ENCODE results near the gene GNRHR.
"Not testable (repeated sequence)": the region's sequence is repeated elsewhere in the genome, so short reads cannot be mapped to it uniquely, and the experiment has no call there.

GNRHR gene

DNA sequence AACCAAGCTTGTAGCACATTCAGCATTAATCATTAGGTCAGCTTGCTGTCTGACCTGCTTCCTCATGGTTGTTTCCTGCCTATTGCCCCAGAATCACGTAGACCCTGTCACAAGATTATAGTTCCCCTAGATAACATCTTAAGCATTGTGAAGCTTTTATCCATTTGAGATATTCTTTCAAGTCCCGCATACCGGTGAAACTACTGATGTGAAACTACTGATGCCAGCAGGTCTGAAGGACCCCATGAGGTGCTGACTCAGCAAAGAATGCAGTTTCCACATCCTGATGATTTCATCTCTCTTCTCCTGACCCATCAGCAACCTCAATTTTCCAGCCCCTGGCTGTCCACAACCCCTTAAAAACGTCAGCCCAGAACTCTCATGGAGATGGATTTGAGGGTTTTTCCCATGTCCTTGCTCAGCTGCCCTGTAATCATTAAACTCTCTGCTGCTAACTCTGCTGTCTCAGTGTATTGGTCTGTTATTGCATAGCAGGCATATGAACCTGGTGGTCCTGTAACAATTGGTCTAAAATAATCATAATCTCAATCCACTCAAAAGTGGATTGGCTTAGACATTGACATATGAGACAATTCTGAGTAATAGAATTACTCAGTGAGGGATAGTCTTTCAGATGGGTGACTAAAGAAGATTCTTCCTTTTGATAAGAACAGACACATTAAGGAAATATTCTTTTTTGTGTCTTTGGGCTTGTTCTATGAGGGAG, 26.9 kb downstream of the GNRHR start:
- no peak for DNase-seq

DNA sequence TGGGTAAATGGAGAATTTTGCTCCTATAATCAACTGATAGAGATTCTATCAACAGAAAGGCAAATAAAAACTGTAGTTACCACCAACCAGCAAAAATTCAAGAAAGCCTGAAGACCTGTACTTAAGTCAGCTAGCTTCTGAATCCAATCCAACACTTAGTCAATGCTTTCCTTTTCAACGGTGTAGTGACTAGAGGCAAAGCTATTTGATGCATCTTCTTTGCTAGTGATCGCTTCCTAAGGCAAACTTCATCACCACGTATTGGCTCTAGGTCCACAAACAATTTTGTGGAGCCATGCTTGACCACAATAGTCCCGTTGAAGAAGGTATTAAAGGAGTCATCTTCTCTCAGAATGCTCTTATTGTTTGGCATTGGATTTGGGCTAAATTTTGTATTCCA, 28.2 kb downstream of the GNRHR start:
- DNase-seq = no peak

DNA sequence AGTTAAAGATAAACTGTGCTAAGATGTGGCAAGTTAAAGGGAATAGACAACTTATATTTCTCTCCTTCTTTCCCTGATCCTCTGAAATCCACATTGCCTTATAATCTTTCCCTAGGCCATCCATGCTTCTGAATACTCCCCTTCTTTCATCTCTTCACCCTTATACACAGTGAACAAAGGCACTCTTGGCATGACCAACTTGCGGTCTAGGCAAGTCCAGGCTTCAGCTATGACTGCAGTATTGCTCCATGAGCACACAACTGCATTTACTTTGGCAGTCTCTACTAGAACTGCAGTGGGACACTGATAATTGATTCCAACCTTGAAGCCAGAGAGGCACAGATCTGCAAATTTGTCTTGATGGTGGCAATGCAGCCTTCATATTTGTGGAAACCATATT, 29.1 kb downstream of the GNRHR start:
- no peak for DNase-seq

DNA sequence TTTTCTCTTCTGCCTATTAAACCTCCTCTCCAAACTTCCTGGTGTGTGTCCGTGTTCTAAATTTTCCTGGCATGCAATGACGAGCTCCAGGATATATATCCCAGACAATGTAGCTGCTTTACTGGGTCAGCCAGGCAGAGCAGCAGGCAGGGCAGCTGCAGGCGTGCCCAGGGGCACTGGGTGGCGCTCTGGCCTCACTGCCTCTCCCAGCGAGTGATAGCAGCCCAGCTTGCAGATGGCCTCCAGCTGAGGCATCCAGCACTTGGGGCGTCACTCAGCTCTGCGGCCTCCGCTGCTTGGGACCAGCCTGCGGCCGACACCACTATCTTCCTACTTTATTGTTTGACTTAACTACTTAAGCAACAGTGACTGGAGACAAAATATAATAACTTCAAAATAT, 30.2 kb downstream of the GNRHR start:
- no peak for DNase-seq

DNA sequence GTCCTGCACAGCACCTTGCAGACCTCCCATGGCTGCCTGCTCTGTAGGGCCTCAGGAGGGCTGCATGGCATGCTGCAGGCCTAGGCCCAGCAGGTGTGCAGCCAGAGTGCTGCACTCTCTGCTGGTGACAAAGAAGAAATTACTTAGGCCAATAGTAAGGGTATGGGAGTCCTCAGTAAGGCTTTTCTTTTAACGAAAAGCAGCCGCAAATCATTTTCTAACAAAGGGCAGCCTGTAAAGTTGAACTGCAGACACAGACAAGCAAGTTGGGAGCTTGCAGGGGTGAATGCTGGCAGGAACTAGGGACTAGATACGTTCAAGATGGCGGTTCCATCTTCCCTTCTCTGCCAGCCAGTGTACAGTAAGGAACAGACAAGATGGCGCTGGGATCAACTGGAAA, 30.8 kb downstream of the GNRHR start:
- DNase-seq = no peak

DNA sequence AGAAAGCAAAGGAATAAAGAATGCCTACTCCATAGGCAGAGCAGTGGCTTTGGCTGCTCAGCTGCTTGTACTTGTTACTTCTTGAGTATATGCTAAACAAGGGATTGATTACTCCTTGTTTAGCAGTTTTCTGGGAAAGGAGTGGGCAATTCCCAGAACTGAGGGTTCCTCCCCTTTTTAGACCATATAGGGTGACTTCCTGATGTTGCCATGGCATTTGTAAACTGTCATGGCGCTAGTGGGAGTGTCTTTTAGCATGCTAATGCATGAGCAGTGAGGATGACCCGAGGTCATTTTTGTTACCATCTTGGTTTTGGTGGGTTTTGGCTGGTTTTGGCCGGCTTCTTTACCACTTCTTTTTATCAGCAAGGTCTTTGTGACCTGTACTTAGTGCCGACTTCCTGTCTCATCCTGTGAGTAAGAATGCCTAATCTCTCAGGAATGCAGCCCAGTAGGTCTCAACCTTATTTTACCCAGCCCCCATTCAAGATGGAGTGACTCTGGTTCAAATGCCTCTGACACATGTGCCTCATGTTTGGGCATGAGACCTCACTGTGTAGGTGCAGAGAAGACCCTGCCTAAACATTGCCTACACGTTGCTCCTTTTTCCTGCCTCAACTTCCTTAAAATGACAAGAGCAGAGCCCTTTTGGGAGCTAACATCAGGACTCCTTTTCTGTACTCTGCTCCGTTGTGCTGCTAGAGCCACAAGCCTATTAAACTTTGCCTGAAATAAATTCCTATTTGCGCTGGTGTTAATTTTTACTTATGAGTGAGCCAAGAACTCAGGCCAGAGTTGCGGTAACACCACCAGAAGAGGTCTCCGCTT, 32.2 kb downstream of the GNRHR start:
- no peak for DNase-seq

DNA sequence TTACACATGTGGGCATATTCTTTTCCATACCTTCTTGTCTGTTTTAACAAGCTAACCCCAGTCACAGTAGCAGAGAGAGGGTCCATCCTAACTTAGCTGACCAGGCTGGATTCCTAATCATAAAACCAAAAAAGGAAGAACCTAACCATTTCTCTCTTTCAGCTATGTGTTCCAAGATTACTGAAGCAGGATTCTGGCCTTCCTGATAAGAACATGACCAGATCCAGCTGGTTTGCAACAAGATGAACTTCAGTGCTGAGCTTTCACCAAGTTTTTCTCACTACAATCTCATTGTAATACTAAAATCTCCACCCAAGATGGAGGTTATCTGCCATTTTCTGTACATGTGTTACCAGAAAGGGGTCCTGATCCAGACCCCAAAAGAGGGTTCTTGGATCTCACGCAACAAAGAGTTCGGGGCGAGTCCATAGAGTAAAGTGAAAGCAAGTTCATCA, 32.8 kb downstream of the GNRHR start:
- DNase-seq = no peak

DNA sequence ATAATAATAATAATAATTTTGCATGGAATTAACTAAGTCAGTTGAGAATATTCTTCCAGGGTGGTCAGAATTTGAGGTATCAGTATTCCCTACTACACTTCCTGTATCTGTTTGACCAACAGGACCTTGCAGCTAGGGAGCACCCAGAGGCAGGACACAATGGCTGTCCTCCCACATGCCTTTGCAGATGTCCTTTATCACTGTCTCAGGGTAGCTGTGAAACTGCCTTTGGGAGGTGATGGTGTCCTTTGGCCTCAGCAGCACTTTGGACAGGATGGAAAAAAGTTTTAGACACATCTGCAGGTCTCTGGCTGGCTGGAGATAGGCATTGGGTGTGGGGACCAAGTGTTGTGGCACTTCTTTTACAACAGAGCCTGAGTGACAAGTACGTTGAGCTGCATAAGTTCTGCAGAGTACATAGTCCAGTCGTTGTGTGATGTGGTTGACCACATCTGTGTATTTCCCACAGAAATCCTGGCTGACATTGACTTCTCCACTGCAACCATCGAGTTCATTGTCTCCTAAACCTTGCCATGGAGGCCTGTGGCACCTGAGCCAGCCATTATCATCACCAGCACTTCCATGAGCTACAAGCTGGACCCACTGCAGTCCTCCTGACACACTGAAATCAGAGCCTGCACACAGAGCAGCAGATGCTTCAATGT, 34.1 kb downstream of the GNRHR start:
- DNase-seq = no peak

DNA sequence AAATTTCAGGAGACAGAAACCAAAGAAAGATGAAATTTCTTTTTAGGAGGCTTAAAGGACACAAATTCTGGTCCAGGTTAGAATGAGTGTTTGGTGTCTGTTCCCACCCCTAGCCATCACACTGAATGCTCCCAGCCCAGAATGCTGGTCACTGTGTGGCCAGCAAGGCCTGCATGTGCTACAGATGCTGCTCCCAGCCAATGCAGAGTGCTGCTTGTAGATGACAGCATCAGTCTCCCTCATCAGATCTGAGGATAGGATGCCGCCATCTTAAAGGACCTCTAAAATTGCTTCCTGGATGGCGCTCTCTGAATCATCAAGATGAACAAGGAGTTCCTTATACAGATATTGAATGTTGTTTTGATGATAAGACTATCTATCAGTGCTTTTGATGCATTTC, 35.3 kb downstream of the GNRHR start:
- DNase-seq = no peak

DNA sequence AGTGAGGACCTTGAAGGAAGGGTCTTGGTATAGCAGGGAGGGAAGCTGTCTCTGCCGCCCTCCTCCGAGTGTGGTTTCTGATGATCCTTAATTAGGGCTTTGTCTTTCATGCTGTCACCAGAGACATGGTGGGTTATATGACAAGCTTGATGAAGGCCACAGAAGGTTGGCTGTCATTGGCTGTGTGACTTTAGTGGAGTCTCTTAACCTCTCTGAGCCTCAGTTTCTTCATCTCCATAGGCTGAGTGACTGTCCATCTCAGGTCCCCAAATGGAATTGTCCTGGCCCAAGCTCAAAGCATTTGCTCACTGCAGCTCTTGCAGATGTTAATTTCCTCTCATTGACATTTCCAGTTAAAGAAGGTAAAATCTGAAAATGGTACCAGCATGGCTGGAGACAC, 36.6 kb downstream of the GNRHR start:
- no peak for DNase-seq

DNA sequence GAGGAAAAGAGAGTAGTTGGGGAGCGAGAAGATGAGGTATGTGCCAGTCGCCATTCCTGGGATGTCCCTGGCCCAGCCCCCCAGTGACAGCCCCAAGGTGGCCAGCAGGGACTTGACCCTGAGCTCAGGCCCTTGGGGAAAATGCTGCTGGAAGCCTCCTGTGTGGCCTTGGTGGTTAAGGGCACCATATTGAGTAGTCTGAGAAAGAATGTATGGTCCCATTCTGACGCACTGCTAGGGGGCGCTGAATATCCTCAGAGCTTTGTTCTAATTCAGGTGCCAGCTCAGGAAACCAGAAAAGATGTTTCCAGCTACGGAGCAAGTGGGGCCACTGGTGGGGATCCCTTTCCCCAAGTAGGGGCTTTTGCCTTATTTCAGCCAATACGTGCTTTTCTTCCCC, 39.2 kb downstream of the GNRHR start:
- DNase-seq = no peak

DNA sequence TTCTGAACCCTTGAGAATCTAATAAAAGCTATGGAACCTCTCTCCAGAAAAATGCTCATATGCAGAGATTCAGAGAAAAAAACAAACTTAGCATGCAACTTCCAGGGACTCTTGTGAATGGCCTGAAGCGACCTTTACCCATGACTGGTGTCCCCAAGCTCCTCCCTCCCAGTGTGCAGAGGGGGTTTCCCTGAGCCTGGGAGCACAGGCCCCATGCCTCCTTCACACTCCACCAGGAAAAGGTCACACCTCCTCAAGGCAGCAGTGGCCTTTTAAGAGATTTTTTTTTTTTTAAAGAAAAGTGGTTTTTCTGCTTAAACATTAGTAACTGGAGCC, 40.0 kb downstream of the GNRHR start:
- peak in 1 of 2 experiments; percentile 11 for DNase-seq

DNA sequence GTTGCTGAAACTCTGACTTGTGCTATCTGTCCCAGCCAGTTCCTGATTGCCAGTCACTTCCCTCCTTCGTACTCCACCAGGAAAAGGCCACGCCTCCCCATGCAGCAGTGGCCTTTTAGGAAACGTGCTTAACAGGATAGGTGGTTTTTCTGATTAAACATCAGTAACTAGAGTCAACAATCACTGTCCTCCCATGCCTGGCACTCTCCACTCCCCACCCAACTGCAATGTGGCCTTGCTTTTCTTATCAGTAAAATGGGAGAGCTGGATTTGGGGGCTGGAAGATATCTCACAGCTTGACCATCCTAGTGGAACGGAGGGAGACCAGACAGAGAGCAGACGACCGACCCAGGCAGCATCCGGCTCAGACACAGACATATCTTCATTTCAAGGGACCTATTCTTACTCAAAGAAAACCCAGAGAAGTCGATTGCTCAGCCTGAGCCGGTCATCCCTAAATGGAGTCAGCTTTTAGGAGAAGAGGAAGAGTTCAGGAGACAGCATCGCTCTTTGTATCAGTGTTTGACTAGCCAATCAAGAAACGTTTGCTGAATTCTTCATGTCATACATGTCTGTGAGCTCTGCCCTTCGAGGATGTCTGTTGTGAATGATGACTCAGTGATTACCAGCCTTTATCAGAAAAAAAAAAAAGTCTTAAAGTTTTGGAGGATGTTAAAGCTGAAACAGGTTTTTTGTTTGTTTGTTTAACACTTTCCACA, 40.5 kb downstream of the GNRHR start:
- no peak for DNase-seq

DNA sequence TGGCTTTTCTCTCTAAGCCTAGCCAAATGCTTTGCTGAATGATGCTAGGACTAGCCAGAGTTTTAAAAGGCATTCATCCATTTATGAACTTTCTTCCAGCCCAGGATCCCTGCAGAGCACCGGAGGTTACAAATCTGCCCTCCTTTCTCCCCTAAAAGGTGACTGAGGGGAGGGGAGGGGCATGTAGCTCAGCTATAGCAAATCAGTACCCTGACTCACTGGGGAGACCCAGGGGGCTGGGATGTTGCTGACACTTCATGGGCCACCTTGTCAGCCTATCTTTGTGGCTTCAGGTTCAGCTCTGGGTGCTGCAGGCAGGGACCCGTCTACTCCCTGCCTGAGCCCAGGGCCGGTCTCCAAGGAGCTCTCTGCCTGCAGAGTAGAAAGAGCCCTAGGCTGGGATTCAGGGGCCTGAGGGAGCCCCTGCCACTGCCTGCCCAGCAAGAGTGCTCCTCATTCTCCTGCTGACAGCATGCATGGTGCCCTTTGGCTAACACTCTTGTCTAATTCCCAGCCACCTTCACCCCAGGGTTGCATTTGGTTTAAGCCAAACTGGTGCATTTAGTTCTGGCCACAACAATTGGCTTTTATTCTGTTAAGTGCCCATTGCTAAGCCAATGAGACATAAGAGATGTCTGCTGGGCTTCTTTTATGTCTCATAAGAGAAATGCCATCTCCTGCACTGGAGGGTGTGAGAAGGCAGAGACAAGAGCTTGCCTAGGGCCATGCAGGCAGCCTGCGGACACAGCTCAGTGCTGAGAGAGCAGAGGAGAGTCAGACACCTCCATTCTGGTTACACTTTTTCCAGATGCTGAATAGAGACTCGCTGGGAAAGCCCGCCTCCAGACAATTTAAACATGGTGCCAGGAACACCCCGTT, 41.3 kb downstream of the GNRHR start:
- DNase-seq = no peak

DNA sequence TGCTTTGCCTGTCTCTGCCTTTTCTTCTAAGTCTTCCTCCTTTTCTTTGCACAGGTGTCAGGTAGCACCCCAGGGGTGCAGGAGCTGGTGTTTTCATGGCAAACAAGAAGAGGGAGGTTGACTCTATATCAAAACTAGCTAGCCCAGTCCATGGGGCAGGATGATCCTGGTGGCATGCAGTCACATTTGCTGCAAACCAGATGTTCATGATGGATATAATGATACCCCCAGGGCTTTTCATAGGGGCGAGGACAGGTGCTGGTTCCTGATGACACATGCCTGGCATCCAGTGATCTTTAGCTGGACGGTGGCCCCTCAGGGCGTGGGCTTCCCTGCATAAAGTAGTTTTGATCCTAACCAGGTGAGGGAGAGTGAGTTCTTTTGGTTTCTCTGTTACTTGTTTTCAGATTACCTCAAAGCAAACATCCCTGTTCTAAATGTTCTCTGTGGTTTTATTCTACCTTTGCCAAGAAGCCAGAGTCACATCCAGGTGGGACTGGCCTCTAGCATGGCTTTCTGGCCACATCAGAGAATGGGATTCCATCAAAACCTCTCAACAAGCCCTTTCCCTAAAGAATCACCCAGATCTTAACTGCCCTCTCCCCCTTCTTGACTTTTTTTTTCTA, 42.1 kb downstream of the GNRHR start:
- DNase-seq = no peak

DNA sequence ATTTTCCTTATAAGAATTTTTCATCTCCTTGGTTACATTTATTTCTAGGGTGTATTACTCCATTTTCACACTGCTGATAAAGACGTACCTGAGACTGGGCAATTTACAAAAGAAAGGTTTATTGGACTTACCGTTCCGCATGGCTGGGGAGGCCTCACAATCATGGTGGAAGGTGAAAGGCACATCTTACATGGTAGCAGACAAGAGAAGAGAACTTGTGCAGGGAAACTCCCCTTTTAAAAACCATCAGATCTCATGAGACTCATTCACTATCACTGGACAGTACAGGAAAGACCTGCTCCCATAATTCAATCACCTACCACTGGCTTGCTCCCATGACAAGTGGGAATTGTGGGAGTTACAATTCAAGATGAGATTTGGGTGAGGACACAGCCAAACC, 47.5 kb downstream of the GNRHR start:
- not testable (repeated sequence) for DNase-seq

DNA sequence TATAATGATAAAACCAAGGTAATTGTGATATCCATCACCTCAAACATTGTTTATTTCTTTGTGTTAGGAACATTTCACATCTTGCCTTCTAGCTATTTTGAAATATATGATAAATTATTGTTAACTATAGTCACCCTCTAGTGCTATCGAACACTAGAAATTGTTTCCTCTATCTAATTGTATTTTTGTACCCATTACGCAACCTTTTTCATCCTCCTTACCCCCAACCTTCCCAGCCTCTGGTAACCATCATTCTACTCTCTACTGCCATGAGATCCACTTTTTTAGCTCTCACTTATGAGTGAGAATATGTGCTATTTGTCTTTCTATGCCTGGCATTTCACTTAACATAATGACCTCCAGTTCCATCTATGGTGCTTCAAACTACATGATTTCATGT, 49.3 kb downstream of the GNRHR start:
- DNase-seq = no peak

DNA sequence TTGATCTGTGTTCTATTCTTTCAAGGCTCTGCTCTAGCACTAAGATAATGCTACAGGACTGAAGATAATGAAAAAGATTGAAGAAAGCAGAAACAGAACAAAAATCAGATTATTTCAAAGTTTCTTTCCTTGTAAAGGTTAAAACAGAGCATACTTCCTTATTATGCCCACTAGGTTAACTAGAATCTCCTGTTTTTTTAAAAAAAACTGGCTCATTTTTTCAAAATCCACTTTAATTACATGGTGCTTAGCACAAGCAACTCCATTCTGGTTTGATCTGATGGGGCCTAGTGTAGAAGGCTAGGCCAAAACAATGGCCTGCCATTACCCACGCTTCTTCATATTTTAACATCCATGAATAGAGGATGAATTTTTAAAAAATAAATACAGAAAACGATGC, 52.0 kb downstream of the GNRHR start:
- DNase-seq = no peak

DNA sequence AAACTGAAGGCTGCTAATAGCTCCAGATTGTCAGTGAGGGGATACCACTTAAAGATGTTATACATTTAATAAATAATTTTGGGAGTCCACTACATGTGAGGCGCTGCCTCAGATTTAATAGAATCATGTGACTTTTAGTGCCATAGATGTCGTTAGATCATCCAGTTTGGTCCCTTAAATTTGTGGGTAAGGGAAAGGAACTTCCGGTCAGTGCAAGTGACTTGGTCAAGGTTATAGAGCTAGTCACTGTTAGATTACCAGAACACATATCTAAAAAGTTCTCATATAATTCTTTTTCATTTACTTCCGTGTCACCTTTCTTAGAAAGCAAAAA, 52.7 kb downstream of the GNRHR start:
- DNase-seq = no peak

DNA sequence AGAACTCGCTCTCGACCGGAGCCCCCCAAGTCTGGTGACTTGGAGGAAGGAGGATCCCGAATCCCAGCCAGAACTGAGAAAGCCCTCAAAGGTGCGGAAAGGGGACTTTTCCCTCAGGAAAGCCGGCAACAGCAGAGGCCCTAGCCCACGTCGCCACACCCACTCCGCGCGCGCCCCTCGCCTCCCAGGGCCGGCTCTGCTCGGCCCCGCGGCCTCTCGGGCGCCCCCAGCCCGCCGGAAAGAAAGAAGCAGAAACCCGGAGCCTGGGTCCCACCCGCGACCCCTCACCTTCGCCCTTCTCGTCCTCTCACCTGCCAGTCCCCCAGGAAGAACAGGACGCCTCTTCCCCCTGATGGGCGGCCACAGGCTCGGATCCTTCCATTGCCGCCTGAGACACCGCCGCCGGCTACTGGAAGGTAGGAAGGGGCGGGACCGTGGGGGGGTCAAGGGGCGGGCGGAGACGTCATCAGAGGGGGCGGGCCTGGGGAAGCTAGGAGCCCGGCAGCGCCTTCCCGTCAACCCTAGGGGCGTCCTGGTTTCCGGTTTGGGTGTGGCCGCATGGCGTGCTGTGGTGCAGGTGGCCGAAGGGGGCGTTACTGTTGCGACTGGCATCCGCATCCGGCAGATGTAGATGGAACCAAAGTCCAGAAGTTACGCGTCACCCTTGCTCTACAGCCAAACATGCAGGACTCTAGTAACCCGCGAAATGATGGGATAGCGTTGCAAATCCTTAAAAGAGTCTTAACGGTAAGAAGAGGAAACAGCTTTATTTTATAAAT, 53.3 kb downstream of the GNRHR start, which contains the start of gene UBA6:
TSS of gene UBA6 (minus strand) at position 418 of the 779 bp plus-strand sequence. CDS start at position 382, 36 bp downstream.
- DNase-seq = peak; percentile 92 to 93
